Stimulated activated CD8-positive, alpha-beta memory T cell treated with anti-CD3 and anti-CD28 coated beads, Interleukin-4, amount 100 ng/mL, for 48 hours (primary cell): ENCODE data around the gene HDX.
"Not testable (repeated sequence)": the region's sequence is repeated elsewhere in the genome, so short reads cannot be mapped to it uniquely, and the experiment has no call there.

Experiments
- DNase-seq: peaks from one replicate; pipeline ENCODE4 v3.0.0-alpha.2; 2020

The HDX gene

GRCh38 chrX:84336646-84337045 lies 165.6 kb downstream of the HDX start:
- DNase-seq = no peak

GRCh38 chrX:84335121-84335520 lies 167.1 kb downstream of the HDX start:
- DNase-seq = no peak

- DNase-seq = no peak
These were observed 180.0 kb downstream of the HDX start for GRCh38 chrX:84322083-84322827.

DNA sequence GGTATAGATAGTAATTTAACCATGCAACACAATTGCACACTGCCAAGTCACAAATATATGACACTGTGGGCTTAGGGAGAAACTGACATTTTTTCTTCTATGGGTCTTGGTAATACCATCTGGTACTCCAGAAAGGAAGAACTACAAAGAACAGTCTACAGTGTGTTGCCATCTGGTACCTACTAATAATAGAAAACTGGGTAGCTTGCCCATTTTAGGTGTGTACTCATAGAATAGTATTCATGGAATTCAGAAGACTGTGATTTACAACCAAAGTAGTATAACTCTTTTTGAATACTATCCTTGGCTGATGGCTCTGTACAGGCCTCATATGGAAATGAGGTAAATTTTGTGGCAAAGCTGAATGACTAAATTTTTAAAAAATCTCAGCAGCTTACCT lies 181.6 kb downstream of the HDX start:
- DNase-seq = no peak

DNA sequence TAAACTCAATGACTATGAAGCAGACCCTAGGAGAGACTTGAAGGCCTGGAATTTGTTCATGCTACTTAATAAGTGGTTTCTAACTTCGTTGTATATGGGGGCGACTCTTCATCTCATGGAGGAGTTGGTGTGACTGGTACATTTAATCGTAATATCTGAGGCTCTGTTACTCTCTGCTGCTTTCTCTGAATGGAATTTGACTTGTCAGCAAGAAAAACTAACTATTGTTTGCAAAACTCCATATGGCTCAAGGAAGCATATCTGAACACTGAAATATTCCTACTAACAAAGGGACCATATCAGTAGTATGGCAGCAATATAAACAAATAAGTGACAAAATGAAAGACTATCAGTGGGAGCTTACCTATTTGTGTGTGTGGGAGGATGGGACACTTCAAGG lies 182.2 kb downstream of the HDX start:
- no peak for DNase-seq

- no peak for DNase-seq
These were observed 183.6 kb downstream of the HDX start for GRCh38 chrX:84318661-84319060.

- not testable (repeated sequence) for DNase-seq
These were observed 186.3 kb downstream of the HDX start for GRCh38 chrX:84315946-84316345.
